ENCODE data around the gene ZNF554. TPM values are rescaled to one million over a fixed set of nuclear protein-coding genes. Genes with fewer than 3 reads are reported as not detected.
"Not testable (repeated sequence)": the region's sequence is repeated elsewhere in the genome, so short reads cannot be mapped to it uniquely, and the experiment has no call there.

Gene ZNF554
- total RNA-seq, 1 experiment from 2014 or later, result 1.7 TPM

DNA sequence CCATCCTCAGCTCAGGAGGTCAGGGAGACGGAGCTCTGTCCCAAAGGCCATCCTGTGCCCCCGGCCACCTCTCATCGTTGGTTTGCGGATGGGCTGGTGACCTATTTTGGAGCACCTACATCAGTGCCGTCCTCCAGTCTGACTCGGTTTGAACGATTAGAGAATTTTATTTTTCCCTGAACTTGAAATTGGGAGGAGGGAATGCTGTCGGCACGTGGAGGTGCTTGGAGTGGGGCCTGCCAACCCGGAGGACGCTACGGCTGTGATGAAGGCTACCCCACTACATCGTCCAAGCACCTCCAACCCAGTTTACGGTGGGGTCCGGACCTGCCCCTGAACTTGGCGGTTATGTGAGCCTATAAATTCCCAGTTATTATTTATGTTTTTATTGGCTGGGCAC, 3.0 kb upstream of the ZNF554 start:
- Histone ChIP-seq H3K27me3 (replicated peaks) (no peaks in the 10 kb centered on the region), H3K9me3 (replicated peaks) (no peaks in the 10 kb centered on the region; the same call in 1 of the 2 replicates), H3K27ac (no peak overlapping the region), H3K4me1 (replicated peaks) (peaks cover 5% of the 10 kb centered on the region), H3K36me3 (peaks cover 28% of the 10 kb centered on the region), H3K4me3 (no peak overlapping the region)
- no peak for DNase-seq (ENCODE audit: low read depth in 1 of 2, low spot score in 2 of 2)

DNA sequence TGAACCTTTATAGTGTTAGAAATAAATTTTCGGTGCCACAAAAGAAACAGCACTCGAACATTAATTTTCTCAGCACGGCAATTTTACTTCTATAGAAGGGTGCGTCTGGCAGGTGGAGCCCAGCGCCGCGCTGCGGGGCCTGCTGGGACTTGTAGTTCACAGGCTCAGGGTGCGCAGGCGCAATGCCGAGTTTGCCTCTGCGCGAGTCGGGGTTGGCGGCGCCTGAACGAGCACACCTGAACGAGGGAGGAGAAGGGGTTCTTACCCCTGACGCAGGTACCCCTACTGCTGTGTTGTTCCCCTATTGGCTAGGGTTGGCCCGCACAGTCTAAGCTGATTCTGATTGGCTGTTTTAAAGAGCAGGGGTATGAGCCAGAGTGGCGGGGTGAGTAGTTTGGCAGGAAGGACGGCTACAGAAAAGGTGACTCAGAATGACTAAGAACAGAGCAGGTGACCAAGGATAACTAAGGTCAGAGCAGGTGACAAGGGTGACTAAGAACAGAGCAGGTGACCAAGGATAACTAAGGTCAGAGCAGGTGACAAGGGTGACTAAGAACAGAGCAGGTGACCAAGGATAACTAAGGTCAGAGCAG, 2.3 kb upstream of the ZNF554 start:
- DNase-seq (ENCODE audit: low read depth in 1 of 2, low spot score in 2 of 2); H3K9me3 ChIP-seq (replicated peaks); H3K27me3 ChIP-seq (replicated peaks); H3K4me3 ChIP-seq; H3K27ac ChIP-seq; H3K4me1 ChIP-seq (replicated peaks): not testable (repeated sequence)
- H3K36me3 ChIP-seq, result peaks cover 24% of the 10 kb centered on the region

DNA sequence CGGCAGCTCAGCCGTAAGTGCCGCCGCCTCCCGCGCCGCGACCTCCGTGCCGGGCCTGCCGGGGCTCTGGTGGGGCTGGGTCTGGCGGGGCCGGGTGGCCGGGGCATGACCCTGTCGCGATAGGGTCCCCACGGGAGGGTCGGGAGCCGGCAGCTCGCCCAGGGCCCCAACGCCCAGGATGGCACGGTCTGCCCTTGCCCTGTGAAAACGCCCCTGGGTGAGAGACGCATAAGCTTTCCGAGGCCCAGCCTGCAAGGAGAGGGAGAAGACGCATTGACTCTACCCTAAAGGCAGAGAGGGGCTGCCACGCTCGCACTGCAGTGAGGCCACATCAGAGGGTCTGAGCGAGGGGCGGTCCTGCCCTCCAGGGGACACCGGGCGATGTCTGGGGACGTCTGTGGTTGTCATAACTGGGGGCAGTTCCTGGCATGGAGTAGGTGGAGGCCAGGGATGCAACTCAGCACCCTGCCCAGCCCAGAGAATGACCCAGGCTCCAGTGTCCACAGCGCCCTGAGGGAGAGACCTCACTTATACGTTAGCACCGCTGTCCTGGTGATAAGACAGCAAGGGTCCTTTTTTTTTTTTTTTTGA, 539 bp downstream of the ZNF554 start:
- H3K4me3 ChIP-seq, result peak overlapping the region; percentile 86
- H3K36me3 ChIP-seq, result peaks cover 6% of the 10 kb centered on the region
- H3K27me3 ChIP-seq (replicated peaks), result no peaks in the 10 kb centered on the region
- no peaks in the 10 kb centered on the region; the same call in 1 of the 2 replicates for H3K9me3 ChIP-seq (replicated peaks)
- H3K4me1 ChIP-seq (replicated peaks), result peaks cover 5% of the 10 kb centered on the region
- DNase-seq (ENCODE audit: low read depth in 1 of 2, low spot score in 2 of 2), result no peak
- H3K27ac ChIP-seq, result no peak overlapping the region; the same call in 1 of the 2 replicates

DNA sequence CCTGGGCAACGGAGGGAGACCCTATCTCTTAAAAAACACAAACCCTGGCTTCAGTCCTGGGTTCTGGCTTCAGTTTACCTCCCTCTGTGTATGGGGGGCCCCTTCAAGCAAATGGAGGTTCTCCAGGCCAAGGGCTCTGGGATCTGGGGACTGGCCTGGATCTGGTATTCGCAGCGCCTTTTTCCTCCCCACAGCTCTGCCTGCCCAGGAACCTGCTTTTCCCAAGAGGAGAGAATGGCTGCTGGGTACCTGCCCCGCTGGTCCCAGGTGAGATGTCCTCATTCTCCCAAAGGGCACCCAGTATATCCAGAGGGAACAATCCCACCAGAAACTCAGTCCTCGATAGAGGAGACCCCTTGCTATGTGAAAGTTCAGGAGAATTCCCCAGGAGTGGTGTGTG, 3.2 kb downstream of the ZNF554 start:
- no peak for DNase-seq (ENCODE audit: low read depth in 1 of 2, low spot score in 2 of 2)
- Histone ChIP-seq H3K27me3 (replicated peaks) (no peaks in the 10 kb centered on the region), H3K4me1 (replicated peaks) (peaks cover 5% of the 10 kb centered on the region), H3K27ac (no peak overlapping the region), H3K4me3 (no peak overlapping the region), H3K9me3 (replicated peaks) (peaks cover 4% of the 10 kb centered on the region), H3K36me3 (peaks cover 6% of the 10 kb centered on the region)

DNA sequence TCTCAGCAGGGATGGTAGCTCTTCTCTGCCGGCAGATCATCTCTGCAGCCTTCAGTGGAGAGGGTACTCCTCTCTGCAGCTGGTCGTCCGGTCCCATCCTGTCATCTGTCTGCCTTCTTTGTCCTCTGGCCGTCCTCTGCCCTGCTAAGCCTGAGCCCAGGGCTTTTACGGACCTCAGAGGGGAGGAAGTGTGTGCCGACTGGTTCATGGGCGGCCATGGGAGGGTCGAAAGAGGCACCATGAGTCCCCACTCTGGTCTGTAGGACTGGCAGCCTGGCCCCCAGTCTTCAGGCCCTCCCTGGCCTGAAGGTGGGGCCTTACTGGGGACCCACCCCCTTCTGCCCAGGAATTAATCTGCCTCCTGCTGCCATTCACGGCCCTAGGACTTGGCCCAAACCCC, 4.0 kb downstream of the ZNF554 start:
- Histone ChIP-seq H3K36me3 (peaks cover 6% of the 10 kb centered on the region), H3K4me1 (replicated peaks) (peaks cover 5% of the 10 kb centered on the region), H3K27ac (no peak overlapping the region), H3K9me3 (replicated peaks) (peaks cover 9% of the 10 kb centered on the region), H3K27me3 (replicated peaks) (no peaks in the 10 kb centered on the region), H3K4me3 (no peak overlapping the region)
- DNase-seq (ENCODE audit: low read depth in 1 of 2, low spot score in 2 of 2), result no peak

DNA sequence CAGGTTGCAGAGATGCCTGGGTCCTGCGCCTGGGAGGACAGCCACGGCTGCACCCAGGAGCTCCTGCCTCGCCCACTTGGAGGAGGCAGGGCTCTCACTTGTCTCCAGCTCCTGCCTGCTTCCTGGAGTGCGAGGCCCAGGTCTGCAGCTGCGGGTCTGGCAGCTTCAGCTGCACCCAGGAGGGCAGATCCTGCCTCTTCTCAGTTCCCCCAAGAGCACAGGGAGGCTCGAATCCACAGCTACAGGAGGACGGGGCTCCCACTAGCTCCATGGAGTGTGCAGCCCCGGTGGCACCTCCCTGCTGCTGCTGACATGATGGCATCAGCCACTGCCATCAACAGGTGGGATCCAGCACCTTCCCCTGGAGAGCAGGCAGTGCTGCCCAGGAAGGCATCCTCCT, 4.5 kb downstream of the ZNF554 start:
- Histone ChIP-seq H3K36me3 (peaks cover 6% of the 10 kb centered on the region), H3K4me3 (no peak overlapping the region), H3K27ac (no peak overlapping the region), H3K4me1 (replicated peaks) (peaks cover 5% of the 10 kb centered on the region), H3K27me3 (replicated peaks) (no peaks in the 10 kb centered on the region), H3K9me3 (replicated peaks) (peaks cover 9% of the 10 kb centered on the region)
- no peak for DNase-seq (ENCODE audit: low read depth in 1 of 2, low spot score in 2 of 2)

DNA sequence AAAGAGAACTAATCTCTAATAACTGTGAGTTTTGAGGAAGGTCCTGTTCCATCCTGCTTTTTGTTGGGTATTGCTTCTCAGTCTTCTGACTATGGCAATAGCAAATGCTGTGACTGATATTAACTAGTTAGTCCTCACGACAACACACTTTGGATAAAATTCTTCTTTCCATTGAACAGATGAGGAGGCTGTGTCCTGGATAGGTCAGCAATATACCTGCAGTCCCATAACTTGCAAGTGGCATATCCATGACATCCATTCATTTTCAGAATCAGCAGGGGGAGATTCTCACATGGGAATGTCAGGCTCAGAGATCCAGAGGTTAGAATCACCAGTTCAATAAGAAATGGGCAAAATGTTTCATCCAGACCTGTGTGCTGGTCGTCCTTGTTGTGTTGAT, 7.4 kb downstream of the ZNF554 start:
- Histone ChIP-seq H3K27ac (no peak overlapping the region), H3K4me1 (replicated peaks) (no peaks in the 10 kb centered on the region), H3K36me3 (no peaks in the 10 kb centered on the region), H3K27me3 (replicated peaks) (no peaks in the 10 kb centered on the region), H3K9me3 (replicated peaks) (peaks cover 9% of the 10 kb centered on the region), H3K4me3 (no peak overlapping the region)
- DNase-seq (ENCODE audit: low read depth in 1 of 2, low spot score in 2 of 2), result no peak

DNA sequence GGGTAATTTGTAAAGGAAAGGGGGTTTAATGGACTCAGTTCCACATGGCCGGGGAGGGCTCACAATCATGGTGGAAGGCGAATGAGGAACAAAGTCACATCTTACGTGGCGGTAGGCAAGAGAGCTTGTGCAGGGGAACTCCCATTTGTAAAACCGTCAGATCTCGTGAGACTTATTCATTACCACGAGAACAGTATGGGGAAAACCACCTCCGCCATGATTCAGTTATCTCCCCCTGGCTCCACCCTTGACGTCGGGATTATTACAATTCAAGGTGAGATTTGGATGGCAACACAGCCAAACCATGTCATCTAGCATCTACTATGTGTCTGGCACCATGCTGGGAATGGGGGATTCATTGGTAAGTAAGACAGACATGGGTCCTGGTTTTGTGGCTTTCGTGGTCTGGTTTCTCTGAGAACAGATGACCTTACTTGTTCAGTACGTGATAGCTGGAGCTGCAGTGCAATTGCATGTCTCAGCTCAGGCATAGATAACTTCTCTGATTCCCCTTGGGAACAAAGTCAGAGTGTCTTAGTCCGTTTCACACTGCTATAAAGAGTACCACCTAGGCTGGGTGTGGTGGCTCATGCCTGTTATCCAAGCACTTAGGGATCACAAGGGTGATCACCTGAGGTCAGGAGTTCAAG, 8.3 kb downstream of the ZNF554 start:
- no peaks in the 10 kb centered on the region for H3K27me3 ChIP-seq (replicated peaks)
- H3K27ac ChIP-seq, result no peak overlapping the region
- H3K4me3 ChIP-seq, result no peak overlapping the region
- H3K9me3 ChIP-seq (replicated peaks), result peaks cover 13% of the 10 kb centered on the region
- H3K4me1 ChIP-seq (replicated peaks), result no peaks in the 10 kb centered on the region
- H3K36me3 ChIP-seq, result no peaks in the 10 kb centered on the region
- no peak for DNase-seq (ENCODE audit: low read depth in 1 of 2, low spot score in 2 of 2)

DNA sequence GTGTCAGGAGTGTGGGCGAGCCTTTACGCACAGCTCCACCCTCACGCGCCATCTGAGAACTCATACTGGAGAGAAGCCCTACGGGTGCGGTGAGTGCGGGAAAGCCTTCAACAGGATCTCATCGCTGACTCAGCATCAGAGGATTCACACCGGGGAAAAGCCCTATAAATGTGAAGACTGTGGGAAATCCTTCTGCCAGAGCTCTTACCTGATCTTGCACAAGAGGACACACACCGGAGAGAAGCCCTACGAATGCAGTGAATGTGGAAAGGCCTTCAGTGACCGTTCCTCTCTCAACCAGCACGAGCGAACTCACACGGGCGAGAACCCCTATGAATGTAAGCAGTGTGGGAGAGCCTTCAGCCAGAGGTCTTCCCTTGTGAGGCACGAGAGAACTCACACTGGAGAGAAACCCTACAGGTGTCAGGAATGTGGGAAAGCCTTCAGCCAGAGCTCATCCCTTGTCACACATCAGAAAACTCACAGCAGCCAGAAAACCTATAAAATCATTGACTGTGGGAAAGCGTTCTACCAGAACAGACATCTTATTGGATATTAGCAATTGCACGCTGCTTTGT, 14.7 kb downstream of the ZNF554 start:
- no peaks in the 10 kb centered on the region for H3K36me3 ChIP-seq
- DNase-seq (ENCODE audit: low read depth in 1 of 2, low spot score in 2 of 2), result no peak
- no peaks in the 10 kb centered on the region for H3K27me3 ChIP-seq (replicated peaks)

DNA sequence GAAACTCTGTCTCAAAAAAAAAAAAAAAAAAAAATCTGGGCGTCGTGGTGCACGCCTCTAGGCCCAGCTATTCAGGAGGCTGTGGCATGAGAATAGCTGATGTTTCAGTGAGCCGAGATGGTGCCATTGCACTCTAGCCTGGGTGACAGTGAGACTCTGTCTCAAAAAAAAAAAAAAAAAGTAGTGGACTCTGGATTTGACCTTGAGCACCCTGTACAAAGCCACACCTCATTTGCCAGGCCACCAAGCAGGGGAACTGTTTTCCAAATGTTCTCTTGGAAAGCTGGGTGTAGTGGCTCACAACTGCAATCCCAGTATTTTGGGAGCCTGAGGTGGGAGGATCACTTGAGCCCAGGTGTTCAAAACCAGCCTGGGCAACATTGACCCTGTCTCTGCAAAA, 17.8 kb downstream of the ZNF554 start:
- Histone ChIP-seq H3K4me1 (replicated peaks) (peaks cover 11% of the 10 kb centered on the region), H3K27me3 (replicated peaks) (no peaks in the 10 kb centered on the region), H3K27ac (no peak overlapping the region), H3K36me3 (peaks cover 6% of the 10 kb centered on the region), H3K4me3 (no peak overlapping the region), H3K9me3 (replicated peaks) (peaks cover 34% of the 10 kb centered on the region)
- DNase-seq (ENCODE audit: low read depth in 1 of 2, low spot score in 2 of 2), result no peak

More for the DNA sequence above, 14.7 kb downstream of the ZNF554 start:
- Histone ChIP-seq H3K4me3 (no peak overlapping the region), H3K9me3 (replicated peaks) (peaks cover 27% of the 10 kb centered on the region), H3K27ac (no peak overlapping the region), H3K4me1 (replicated peaks) (no peaks in the 10 kb centered on the region)

DNA sequence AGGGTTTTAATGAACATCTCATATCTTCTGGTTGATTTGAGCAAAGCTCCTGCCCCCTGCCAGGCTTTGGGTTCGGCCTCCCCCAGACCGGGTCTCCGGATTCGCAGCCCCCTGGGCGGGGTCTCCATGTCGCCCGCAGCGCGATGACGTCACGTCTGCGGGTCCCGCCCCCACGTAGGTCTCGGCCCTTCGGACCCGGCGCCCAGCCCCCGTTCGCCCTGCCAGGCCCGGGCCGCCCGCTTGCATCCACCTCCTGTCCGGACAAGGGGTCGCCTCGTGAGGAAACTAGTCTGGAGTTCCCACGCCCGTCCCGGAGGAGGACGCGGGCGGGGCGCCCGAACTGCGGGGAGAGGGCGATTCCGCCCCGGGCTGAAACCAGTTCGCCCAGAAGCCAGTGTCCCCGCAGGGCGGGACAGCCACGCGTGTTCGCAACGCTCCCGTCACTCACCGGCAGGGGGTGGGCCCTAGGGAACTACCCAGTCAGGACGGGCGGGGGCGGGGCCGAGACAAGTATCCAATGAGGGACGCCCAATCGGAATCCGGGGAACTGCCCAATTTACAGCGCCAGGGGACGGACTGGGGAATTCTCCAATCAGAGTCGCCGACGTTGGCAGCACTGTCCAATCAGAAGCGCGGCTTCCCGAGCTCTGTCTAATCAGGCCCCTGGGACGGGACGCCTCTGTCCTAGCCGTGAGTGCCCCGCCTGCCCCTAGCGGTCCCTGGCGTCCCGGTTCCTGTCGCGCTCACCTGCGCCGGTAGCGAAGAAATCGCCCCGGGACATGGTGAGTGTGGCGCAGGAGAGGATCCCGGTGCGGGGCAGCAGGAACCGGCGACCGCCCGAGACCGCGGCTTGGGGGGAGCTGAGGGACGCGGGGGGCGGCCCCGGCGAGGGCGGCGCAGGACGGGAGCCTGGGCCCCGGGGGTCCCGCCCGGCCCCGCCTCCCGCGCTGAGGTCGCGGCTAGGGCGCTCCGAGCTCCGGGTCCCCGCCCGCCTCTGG, 21.4 kb downstream of the ZNF554 start, which contains the start of gene ZNF555:
TSS of gene ZNF555 (plus strand) at position 682 of the 998 bp plus-strand sequence. CDS start at position 780, 98 bp downstream.
- DNase-seq (ENCODE audit: low read depth in 1 of 2, low spot score in 2 of 2), result peak; percentile 96 to 99
- peak within 1 kb of the TSS; percentile 96 for H3K4me3 ChIP-seq
- peaks cover 11% of the 10 kb centered on the region for H3K4me1 ChIP-seq (replicated peaks)
- peaks cover 18% of the 10 kb centered on the region for H3K9me3 ChIP-seq (replicated peaks)
- peaks cover 13% of the 10 kb centered on the region for H3K36me3 ChIP-seq
- peak within 1 kb of the TSS; percentile 71 for H3K27ac ChIP-seq
- no peaks in the 10 kb centered on the region for H3K27me3 ChIP-seq (replicated peaks)

DNA sequence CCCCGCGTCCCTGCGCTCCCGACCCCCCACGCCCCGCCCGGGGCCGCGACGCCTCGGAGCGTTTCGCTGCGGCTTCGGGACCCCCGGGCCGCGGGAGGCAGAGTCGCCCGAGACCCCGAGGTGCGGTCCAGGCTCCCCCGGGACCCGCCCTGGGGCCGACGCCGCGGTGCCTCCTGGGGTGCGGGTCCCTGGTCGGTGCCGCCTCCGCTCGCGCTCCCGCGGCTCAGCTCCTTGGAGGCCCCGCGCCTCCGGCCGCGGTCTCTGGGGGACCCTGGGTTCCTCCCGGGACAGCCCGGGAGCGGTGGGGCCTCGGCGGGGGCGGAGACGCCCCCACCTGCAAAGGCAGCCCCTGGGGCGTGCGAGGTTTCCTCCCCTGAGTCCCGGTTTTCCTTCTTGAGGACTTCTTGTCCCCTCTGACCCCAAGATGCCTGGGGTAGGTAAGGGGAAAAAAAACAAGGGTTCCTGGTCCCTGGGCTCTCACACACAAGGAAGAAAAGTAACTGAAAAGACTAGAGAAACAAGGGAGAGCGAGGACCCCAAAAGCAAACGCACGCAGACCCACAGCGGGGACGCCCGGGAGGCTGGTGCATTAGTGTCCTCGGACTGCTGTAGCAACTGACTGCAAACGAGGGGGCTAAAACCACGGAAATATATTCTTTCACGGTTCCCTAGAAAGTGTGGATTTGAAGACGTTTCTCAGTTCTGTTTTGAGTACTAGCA, 22.3 kb downstream of the ZNF554 start:
- Histone ChIP-seq H3K27ac (no peak overlapping the region), H3K36me3 (peaks cover 13% of the 10 kb centered on the region), H3K4me1 (replicated peaks) (peaks cover 11% of the 10 kb centered on the region), H3K4me3 (peak overlapping the region; percentile 96), H3K27me3 (replicated peaks) (no peaks in the 10 kb centered on the region), H3K9me3 (replicated peaks) (peaks cover 22% of the 10 kb centered on the region)
- no peak for DNase-seq (ENCODE audit: low read depth in 1 of 2, low spot score in 2 of 2)

DNA sequence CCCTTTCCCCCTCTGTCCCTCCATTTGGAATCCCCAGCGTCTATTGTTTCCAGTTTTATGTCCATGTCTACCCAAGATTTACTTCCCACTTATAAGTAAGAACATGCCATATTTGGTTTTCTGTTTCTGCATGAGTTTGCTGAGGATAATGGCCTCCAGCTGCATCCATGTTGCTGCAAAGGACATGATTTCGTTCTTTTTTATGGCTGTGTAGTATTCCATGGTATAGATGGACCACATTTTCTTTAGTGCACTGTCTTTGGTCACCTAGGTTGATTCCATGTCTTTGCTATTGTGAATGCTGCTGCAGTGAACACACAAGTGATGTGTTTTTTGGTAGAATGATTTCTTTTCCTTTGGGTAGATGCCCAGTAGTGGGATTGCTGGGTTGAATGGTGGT, 25.4 kb downstream of the ZNF554 start:
- Histone ChIP-seq H3K27ac (no peak overlapping the region), H3K4me3 (no peak overlapping the region), H3K4me1 (replicated peaks) (peaks cover 11% of the 10 kb centered on the region), H3K36me3 (peaks cover 13% of the 10 kb centered on the region), H3K9me3 (replicated peaks) (peaks cover 26% of the 10 kb centered on the region), H3K27me3 (replicated peaks) (no peaks in the 10 kb centered on the region)
- no peak for DNase-seq (ENCODE audit: low read depth in 1 of 2, low spot score in 2 of 2)

Data from SJSA1 (cell line).